HG03432 (cell line): ENCODE data around the gene DDT.
"Not testable (repeated sequence)": the region's sequence is repeated elsewhere in the genome, so short reads cannot be mapped to it uniquely, and the experiment has no call there.

Source experiments
- ATAC-seq: cut with Tn5 transposase; IDR thresholded peaks from one replicate; pipeline ENCODE4 v1.9.1; 2021; ENCODE audit warnings: mild to moderate bottlenecking, moderate library complexity; ENCODE audit not compliant: unreplicated experiment

Gene DDT

DNA sequence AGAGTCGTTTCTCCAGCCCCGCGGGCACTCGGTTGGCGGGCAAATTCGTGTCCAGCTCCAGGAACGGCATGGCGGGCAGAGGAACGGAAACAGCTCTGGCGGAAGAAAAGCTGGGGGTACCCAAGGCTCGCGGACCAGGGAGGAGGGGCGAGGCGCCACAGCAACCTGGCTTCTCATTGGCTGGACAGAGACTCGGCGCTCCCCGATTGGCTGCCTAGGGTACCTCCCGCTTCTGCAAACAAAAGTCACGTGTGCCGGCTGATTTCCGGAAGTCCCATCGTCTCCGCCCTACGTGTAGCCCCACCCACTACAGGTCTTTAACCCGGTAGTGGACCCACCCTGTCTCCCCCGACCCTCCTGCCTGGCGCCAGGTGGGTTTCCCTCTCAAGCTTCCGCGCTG, at the start of gene DDT:
Gene DDT, minus strand, starts transcription at position 97 of the 400 bp plus-strand sequence. Its CDS starts 27 bp downstream, at position 70.
- ATAC-seq, result peak; percentile 87

DNA sequence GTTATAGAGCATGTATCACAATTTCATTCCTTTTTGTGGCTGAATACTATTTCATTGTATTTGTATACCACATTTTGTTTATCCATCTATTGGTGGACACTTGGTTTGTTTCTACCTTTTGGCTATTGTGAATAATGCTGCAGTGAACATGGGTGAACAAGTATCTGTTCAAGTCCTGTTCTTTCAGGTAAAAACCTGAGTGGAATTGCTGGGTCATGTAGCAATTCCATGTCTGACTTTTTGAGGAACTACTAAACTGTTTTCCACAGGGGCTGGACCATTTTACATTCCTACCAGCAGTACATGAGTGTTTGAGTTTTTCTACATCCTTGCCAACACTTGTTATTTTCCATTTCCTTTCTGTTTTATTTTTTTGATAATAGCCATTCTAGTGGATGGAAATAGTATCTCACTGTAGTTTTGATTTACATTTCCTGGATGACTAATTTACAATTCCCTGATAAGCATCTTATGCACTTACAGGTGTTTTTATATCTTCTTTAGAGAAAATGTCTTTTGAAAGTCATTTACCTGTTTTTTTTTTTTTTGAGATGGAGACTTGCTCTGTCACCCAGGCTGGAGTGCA, 49.1 kb upstream of the DDT start:
- ATAC-seq, result no peak

DNA sequence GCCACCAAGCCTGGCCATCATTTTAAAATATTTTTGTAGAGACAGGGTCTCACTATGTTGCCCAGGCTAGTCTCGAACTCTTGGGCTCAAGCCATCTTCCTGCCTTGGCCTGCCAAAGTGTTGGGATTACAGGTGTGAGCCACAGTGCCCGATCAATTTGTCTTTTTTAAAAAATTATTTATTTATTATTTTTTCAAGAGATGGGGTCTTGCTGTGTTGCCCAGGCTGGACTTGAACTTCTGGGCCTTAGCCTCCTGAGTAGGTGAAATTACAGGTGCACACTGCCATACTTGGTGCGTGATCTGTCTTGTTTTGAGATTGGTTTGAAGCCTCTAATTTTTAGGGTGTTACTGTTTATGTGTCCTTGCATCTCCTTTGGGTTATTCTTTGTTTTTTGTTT, 47.1 kb upstream of the DDT start:
- no peak for ATAC-seq

DNA sequence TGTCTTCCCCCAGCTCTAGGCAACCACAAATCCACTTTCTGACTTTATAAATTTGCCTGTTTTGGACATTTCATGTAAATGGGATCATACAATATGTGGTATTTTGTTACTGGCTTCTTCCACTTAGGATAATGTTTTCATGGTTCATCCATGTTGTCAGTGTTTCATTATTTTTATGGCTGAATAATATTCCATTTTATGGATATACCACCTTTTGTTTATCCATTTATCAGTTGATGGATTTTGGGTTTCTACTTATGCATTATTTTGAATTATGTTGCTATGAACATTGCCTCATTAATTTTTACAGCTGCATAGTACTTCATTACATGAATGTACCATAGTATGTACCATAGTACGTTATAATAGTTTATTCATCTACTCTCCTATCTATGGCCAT, 41.9 kb upstream of the DDT start:
- ATAC-seq, result no peak

DNA sequence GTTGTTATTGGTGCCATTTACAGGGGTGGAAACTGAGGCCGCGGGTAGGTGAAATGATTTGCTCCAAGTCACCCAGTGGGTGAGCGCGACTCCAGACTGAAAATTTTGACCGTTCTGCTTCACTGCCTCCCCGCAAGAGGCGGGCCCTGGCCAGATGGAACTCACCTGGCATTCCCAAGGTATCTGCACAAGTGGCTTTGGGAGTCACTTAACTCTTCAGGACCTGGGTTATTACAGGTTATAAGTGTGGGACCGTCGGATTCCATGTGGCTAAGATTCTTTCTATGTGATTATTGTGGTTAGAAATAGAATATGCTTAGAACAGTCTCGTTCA, 37.5 kb upstream of the DDT start:
- ATAC-seq, result peak; percentile 6

DNA sequence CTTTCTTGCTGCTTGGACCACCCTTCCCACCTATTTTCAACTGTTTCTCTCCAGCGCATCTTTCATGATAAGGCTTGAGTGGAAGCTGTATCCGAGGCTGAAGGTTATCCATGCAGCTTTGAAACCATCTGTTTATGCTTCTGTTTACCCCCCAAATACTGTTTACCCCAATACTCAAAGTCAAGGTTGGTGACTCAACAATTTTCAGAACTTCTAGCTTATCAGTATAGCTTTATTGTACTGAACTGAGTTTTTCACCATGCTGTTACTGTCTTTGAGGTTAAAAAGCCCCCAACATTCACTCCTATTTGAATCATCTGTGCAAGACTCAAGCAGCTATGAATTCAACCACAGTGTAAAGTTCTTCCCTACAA, 35.8 kb upstream of the DDT start:
- ATAC-seq, result no peak

DNA sequence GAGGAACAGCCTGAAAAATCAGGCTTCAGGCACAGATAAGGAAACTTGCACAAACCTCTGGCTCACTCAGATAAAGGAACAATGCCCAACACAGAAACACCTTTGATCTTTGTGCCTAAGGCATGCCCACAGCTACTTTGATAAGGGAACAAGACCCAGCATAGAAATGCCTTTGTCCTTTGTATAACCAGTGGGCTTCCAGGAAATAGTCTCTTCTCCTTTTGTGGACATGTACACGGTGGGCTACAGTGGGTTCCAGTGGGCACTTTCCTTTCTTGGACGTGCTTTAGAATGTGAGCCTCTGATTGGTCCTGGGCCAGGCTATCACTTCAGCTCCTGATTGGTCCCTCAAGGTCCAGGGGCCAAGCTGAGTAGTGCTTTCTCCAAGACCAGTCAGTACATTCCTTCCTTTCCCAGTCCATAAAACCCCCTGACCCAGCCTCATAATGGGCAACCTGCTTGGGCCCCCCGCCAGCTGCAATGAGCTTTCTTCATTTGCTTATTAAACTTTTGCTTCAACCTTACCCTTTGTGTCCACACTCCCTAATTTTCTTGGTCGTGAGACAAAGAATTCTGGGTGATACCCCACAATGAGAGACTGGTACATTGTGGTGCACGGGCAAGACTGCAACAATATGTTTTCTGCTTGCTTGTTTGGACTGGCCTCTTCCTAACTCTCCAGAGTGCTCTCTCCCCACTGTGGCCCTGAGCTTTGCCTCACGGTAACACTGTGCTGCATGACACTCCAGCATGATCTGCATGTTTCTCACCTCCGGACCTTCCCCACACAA, 35.2 kb upstream of the DDT start:
- no peak for ATAC-seq

DNA sequence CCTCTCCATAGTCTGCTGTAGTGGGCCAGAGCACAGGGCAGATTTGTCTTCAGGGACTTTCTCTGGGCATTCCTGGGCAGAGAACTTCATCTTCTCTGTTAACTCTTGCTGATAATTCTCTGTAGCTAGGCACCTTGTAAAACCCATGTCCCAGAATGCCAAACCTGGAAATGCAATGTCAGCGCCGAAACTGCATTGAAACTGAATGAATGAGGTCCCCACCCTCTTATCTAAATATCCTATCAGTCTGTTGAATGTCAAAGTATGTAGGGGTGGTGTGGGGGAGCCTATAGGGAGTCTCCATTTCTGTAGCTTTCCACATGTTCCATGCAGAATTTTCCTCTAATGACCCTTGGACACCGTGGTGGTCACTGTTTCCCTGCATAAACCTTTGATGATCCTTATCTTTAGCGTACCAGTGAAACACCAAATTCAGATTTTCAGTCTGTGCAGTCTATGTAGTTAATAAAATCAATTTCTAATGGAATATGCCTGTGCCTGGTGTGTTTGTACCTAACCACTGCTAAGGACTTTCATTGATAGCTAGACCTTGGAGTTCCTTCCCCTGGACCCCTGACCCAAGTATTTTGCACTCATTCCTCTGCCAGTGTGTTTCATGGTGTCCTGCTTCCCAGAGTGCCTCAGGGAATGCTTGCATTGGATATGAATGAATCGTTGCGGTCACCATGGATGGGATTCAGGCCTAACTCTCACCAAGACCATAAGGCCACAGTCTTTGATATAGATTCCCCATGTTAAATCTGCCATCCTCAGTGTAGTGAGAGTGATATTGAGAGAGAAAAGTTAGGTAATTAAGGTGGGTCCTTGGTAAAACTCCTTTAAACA, 34.4 kb upstream of the DDT start:
- ATAC-seq, result no peak

DNA sequence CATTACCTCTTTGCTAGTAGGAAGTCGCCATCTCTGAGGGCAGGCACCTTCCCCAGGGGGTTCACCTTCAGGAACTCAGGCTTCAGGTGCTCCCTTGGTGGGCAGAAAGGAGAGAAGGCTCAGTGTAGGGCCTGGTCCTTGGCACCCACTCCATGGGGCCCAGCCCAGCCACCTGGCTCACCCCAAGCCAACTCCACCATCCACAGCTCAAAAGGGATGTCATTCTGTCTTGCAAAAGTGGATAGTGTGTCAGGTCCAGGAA, 33.7 kb upstream of the DDT start:
- no peak for ATAC-seq

DNA sequence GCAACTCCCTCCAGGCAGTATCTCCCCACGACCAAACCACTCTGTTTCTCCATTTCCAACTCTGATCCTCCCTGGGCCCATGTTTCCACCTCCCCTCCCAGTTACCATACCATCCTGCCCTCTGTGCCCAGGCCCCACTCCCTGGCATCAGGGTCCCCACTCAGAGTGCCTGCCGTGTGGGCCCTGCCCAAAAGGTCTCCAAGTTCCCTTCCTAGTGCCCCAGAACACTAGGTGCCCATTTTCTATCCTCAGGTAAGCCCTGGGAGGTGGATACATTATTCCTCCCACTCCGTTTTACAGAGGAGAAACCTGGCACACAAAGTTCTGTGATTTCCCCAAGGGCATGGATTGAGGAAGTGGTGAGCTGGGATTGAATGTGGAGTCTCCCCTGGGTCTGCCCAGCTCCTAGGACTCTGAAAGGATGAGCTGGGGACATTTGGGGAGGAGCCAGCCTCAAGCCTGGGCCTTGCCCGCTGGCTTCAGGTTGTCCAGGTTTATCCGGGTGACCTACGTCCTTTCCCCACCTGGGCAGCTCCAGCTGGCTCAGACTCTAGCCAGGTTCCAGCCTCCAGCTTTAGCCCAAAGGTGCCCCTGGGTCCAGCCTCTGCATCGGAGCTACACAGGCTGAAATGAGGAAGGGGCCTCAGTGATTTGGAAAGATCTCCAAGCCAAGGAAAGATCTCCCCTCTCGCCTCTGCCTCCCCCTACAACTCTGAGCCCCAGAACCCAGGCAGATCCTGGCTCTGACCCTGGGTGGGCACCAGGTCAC, 33.2 kb upstream of the DDT start:
- no peak for ATAC-seq

DNA sequence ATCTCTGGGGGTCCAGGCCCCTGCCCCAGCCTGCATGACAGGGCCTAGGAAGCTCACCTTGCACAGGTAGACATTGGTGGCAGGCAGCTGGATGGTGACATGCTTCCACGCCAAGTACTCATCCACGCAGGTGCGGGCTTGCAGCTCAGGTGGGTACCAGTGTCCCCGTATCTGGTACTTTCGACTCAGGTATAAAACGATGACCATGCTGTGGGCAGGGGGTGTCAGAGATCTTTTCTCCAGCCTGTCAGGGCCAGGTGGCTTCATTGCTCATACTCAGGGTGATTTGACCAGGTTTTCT, 32.6 kb upstream of the DDT start:
- ATAC-seq, result no peak

DNA sequence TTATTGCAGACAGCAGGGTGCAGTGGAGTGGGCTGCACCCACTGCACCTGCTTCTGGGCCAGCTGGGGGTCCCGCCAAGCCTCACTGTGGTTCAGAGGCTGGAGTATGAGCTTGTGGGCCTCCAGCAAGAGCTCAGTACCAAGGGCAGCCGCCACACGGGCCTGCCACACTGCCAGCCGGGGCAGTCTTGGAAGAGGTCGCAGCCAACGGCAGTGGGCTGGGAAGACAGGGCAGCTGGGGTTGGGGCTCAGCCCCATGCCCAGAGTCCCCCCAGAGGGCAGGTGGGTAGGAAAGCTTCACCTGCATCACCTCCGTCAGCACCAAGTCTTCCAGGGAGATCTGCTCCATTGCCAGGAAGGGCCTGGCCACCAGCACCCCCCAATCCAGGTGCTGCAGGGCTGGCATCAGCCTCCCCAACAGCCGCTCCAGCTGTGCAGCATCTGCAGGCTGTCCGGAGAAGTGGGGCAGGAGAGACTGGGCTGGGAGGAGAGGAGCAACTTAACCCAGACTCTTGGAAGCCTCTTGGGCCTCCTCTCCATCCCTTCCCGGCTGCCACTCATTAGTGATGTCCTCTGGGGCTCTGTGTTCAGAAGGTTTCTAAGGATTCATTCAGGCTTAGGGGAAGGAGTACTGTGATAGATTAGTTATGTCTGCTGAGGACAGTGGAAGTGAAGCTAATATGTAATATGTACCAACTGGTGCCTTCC, 32.1 kb upstream of the DDT start:
- no peak for ATAC-seq

DNA sequence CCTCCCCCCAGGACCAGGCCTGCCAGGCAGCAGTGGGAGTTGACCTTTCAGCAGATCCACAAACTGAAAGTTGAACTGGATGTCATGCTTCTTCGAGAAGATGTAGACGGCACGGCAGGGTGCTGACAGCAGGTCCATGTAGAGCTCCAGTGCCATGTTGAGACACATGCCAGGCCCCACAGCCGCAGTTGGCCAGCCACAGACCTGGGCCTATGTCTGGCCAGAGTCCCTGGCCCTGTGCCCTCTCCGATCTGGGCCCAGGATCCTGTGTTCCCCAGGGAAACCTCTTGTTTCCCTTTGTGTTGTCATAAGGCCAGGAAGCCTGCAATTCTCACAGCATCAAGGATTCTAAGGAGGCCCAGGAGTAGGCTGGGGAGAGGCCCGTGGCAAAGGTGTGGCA, 31.0 kb upstream of the DDT start, which contains the start of gene GSTT4:
Gene GSTT4, minus strand, starts transcription at position 253 of the 400 bp plus-strand sequence. Its CDS starts 97 bp downstream, at position 156.
- no peak for ATAC-seq

DNA sequence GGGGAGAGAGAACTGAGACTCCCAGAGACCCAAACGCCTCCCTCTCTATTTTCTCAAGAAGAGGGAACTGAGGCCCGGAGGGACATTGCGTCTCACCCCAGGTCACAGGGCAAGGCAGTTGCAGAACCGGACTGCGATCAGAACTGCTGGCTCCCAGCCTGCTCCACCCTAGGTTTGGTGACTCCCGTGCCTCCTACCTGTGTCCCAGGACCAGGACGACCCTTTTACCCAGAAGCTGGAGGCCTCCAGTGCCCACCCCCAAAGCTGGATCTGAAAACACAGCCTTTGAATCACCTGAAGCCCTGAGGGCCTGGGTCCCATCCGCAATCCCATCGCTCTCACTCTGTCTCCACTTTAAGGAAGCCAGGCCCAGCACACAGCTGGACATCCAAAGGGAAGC, 29.6 kb upstream of the DDT start:
- ATAC-seq, result no peak

DNA sequence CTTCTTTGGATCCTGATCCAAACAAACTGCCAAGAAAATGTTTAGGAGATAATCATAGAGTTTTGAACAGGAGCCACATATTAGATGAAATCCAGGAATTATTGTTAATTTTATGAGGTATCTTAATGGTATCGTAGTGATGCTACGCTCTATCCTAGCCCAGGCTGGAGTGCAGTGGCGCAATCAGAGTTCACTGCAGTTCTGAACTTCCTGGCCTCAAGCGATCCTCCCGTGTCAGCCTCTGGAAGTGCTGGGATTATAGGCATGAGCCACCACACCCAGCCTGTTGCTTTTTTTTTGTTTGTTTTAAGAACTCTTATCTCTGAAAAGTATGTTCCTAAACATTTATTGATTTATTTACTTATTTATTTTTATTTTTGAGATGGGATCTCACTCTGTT, 28.6 kb upstream of the DDT start:
- no peak for ATAC-seq

DNA sequence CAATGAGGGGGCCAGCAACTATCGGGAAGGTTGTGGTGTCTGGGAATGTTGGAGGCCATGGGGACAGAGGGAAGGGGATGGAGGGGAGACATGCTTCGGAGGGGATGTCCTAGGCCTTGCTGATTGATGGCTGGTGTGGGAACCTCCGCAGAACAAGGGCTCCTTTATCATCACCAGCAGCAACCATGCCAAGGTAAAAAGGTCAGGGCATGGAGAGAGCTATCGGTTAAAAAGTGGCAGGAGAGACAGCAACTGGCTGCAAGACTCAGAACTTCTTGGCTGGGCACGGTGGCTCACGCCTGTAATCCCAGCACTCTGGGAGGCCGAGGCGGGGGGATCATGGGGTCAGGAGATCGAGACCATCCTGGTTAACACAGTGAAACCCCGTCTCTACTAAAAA, 28.0 kb upstream of the DDT start:
- no peak for ATAC-seq

DNA sequence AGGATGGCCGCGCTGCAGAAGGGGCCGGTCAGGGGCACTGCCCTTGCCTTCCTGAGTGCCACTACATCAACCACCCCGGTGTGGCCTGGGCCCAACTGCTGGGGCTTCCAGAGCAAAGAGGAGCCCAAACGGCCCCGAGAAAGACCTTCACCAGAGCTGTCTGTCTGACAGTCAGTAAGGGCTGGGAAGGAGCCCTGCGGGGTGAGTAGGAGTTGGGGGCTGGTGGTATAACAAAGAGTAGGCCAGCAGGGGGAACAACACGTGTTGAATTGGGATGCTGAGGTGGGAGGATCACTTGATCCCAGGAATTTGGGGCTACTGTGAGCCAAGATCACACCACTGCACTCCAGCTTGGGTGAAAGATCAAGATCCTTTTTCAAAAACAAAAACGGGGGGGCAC, 27.1 kb upstream of the DDT start:
- ATAC-seq, result no peak

DNA sequence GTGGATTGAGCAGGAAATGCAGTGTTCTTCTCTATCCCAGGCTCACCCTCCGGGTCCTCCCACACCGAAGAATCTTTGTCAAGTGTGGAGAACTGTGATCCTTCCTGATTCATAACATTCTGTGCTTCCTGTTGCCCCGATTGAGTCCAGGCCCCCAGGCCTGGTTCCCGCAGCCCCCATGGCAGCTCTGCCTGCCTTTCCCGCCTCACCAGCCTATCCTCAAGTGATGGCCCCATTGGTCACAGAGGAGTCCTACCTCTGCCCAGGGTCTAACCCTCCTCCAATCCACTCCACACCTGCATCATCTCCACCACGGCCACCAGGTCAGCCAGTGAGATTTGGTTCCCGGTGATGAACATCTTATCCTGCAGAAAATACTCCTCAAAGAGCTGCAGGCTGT, 25.5 kb upstream of the DDT start:
- ATAC-seq, result not testable (repeated sequence)

DNA sequence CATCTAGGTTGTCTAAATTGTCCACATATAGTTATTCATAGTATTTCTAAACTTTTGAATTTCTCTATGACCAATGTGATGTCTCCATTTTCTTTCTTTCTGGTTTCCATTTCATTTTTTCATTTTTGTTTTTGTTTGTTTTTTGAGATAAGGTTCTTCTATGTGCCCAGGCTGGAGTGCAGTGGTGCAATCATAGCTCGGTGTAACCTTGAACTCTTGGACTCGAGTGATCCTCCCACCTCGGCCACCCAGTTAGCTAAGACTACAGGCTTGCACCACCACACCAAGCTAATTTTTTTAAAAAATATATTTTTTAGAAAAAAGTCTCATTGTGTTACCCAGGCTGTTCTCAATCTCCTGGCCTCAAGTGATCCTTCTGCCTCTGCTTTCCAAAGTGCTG, 22.9 kb upstream of the DDT start:
- ATAC-seq, result no peak

DNA sequence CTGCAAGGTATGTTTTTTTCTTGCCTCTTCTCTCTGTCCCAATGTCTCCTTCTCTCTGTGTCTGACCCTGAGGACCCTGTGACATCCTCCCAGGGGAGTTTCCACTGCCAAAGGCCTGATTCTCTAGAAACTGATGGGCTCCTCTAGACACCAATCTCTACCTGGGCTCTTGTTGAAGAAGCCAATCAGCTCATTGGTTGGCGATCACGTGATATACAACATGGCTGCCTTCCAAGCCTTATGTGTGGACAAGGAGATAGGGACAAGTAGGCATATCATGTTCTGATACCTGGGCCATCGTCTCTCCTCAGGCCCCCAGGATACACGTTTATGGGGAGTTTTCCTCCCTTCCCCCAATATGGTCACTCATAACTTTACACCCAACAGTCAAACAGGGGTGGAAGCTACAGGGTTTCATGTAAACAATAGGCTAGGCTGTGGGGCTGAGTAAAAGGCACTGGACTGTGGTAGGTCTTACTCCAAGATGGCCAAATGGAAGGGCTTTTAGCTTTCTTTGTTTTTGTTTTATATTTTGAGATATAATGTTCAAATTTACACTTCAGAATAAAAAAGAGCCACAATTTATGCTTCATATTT, 19.4 kb upstream of the DDT start:
- ATAC-seq, result not testable (repeated sequence)

DNA sequence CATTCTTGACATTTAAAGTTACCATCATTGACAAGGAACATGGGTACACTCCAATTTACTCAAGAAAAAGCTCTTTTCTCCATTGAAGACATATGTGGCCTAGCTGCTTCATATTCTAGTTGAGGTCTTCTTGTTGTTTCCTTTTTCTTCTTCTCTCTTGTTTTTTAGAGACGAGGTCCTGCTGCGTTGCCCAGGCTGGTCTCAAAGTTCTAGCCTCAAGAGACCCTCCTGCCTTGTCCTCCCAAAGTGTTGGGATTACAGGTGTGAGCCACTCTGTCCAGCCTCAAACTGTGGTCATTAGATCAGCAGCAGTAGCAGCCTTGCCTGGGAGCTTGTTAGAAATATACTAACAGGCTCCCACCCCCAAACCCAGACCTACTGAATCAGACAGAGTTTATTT, 18.8 kb upstream of the DDT start:
- ATAC-seq, result not testable (repeated sequence)
